GM12873 (cell line): ENCODE measurements around the gene MVB12A.

Source experiments
- TF ChIP-seq, protein P1 (sequence below): IDR thresholded peaks from 2 replicates; pipeline ENCODE4 v1.5.1; 2012; ENCODE audit warnings: low read depth, mild to moderate bottlenecking, moderate library complexity, low read length, control low read depth; ENCODE audit not compliant: insufficient read depth; ENCODE audit errors: missing control alignments

Gene MVB12A

DNA sequence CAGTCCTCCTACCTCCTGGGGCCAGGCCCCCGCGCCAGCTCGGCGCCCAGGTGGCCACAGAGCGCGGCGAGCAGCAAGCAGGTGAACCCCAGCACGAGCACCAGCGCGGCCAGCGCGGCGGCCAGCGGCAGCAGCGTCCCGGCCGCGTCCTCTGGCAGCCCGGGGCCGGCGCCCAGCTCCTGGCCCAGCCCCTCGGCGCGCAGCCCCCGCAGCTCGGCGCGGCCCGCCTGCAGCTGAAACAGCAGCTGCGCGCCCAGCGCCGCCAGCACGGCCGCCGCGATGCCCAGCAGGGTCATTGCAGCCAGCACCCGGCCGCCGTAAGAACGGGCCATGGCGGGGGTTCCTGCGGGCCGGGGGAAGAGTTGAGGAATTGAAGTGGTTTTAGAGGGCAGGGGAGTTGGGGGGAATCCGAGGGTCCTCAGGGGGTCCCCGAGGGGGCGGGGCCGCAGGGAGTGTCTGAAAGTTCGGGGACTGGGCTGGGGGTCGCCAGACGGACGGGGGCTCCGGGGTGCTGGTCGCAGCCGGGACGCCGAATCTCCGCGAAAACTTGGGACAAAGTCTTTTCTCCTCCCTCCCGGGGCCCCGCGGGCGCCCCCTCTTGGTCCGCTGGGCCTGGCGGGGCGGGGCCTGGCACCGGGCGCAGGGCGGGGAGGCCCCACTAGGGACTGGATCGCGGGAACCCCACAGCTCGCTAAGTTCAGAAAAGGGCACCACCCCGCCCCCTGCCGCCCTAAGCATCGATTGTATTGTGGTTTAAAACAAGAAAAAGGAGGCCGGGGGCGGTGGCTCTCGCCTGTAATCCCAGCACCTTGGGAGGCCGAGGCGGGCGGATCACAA is 28.5 kb downstream of the MVB12A start, which contains the start of gene TMEM221:
TSS of gene TMEM221 (minus strand) at position 538 of the 837 bp plus-strand sequence. CDS start at position 332, 206 bp downstream.
- TF ChIP-seq, protein P1, sequence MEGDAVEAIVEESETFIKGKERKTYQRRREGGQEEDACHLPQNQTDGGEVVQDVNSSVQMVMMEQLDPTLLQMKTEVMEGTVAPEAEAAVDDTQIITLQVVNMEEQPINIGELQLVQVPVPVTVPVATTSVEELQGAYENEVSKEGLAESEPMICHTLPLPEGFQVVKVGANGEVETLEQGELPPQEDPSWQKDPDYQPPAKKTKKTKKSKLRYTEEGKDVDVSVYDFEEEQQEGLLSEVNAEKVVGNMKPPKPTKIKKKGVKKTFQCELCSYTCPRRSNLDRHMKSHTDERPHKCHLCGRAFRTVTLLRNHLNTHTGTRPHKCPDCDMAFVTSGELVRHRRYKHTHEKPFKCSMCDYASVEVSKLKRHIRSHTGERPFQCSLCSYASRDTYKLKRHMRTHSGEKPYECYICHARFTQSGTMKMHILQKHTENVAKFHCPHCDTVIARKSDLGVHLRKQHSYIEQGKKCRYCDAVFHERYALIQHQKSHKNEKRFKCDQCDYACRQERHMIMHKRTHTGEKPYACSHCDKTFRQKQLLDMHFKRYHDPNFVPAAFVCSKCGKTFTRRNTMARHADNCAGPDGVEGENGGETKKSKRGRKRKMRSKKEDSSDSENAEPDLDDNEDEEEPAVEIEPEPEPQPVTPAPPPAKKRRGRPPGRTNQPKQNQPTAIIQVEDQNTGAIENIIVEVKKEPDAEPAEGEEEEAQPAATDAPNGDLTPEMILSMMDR = peak; percentile 47

DNA sequence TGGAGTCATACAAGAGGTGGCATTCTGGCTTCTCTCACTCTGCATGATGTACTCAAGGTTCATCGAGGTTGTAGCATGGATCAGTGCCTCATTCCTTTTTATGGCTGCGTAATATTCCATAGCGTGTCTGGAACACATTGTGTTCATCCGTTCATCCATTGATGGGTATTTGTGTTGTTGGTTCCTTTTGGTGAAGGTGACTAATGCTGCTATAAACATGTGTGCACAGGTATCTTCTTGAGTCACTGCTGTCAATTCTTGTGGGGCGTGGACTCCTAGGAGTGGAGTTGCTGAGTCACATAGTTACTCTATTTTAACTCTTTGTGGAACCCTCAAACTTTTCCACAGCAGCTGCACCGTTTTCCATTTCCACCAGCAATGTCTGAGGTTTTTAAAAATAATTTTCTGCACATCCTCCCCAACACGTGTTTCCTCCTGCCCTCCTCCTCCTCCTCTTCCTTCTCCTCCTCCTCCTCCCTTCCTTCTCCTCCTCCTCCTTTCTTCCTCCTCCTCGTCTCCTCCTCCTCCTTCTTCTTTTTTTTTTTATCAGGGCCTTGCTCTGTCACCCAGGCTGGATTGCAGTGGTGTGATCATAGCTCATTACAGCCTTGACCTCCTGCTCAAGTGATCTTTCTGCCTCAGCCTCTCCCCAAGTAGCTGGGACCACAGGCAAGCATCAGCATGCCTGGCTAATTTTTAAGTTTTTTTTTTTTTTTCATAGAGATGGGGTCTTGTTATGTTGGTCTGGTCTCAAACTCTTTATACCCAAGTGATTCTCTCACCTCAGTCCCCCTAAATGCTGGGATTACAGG is 30.6 kb downstream of the MVB12A start:
- TF ChIP-seq, protein P1 = no peak

DNA sequence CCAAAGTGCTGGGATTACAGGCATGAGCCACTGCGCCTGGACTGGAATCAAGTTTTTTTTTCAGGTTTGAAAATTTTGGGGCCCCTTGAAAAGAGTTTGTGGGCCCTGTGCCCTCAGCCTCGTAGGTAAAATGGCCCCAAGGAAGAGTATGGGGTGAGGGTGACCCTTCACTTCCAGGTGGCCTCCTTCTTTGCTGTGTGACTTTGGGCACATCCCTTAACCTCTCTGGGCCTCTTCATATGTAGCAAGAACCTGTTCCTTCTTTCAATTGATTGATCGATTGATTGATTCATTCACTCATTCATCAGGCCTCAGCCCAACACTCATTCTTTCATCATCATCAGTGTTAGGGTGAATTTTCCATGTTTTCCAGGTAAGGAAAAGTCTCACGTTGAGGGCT is 32.0 kb downstream of the MVB12A start:
- TF ChIP-seq, protein P1 = no peak

DNA sequence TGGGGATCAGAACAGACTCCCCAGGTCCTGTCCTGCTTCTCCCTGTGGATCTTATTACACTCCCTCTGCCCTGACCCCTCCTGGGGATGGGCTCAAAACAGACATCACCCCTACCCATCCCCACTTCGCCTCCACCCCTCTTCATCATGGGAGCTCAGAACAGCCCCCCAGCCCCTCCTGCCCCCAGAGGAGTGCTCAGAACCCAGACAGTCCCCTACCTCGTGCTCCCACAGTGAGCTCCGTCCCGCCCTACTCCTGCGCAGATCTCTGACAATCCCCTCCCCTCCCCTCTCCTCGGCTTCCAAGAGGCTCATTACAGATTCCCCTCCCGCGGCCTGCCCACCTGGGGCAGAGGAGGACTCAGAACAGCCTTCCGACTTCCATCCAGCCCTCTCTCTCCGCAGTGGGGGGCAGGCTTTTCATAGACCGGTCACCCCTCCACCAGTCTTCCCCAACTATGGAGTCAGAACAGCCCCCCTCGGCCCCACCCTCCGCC is 34.8 kb downstream of the MVB12A start:
- TF ChIP-seq, protein P1 = no peak

DNA sequence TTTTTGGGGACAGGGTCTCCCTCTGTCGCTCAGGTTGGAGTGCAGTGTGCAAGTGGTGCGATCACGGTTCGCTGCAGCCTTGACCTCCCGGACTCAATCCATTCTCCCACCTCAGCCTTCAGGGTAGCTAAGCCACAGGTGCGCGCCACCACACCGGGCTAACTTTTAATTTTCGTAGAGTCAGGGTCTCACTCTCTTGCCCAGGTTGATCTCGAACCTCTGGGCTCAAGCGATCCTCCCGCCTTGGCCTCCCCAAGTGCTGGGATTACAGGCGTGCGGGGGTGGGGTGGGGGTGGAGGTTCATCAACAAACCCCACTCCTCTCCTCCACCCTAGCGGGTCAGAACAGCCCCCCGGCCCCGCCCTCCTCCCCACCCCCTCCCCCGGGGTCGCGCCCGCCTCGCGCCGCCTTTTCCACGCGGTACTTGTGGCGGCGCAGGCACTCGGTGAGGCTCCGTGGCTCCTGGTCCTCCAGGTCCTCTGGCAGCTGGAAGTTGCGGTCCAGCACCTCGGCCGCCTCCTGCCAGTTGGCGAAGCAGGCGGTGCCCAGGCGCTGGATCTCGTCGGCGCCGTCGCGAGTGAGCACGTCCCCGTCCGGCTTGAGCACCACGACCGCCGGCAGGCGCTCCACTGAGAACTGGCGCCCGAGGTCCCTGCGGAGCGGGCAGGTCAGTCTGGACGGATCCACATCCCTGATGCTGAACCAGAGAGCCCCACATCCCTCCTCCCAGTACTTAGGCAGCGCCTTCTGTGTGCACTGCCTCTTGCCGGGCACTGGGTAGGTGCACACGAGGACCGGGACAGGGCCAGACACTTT is 35.7 kb downstream of the MVB12A start:
- TF ChIP-seq, protein P1 = no peak

DNA sequence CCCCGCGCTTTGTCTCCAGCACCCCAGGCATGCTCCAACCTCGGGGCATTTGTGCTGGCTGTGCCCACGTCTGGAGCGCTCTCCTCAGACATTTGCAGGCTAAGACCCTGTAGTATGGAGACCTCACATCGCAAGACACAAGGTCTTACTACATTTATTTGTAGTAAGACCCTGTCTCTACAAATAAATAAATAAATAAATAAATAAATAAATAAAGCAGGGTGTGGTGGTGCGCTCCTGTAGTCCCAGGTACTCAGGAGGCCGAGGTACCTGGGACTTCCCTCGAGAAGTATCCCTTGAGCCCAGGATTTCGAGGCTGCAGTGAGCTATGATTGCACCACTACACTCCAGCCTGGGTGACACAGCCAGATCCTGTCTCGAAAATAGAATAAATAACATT is 36.3 kb downstream of the MVB12A start:
- TF ChIP-seq, protein P1 = no peak

DNA sequence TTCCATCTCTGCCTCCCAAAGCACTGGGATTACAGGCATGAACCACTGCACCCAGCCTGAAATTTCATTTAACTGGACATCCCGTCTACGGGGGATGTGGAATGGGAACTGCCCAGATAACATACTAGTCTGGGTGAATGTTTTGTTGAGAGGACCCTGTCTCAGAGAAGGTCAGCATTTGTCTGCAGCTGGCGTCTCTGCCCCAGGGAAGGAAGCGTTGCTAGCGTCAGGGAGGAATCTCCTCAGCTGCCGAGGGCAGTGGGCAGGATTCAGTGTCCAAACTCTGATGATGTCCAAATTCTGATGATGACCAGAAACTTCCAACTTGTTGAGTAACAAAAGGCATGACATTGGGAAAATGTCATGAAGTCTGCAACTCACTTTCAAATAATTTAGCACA is 37.8 kb downstream of the MVB12A start:
- TF ChIP-seq, protein P1 = no peak
